IMR-90 (cell line): ENCODE data around the gene TRIP4. TPM values are rescaled to one million over a fixed set of nuclear protein-coding genes. Genes with fewer than 3 reads are reported as not detected.

Experiments used
- ATAC-seq: fragments of 200-7000 bp; cut with Tn5 transposase; 2 replicates; pipeline ENCODE4 v1.9.1; 2020; ENCODE audit warnings: low read depth, mild to moderate bottlenecking, moderate library complexity
- Bru-seq: library from RNA; stranded (reverse); fragments of 400-500 nt; gene quantifications from one replicate; lab custom pipeline; 2021; lab: Mats Ljungman, UMichigan
- BruChase-seq, 2 experiments: library from RNA; stranded (reverse); fragments of 400-500 nt; gene quantifications; one replicate each; lab custom pipeline; 2021; lab: Mats Ljungman, UMichigan
- BruUV-seq: library from RNA; stranded (reverse); fragments of 400-500 nt; replicated peaks from 2 replicates; lab custom pipeline; 2021; lab: Mats Ljungman, UMichigan
- CTCF ChIA-PET: fragments of 300-600 bp; formaldehyde crosslinking; extraction: SDS; loops from one replicate; lab custom pipeline; 2021; ENCODE audit warnings: antibody characterized with exemption; lab: Yijun Ruan, JAX
- POLR2A ChIA-PET: fragments of 300-600 bp; sonication (Branson Sonifier 250); formaldehyde crosslinking; loops from one replicate; lab custom pipeline; 2022; ENCODE audit warnings: antibody characterized with exemption; ENCODE audit not compliant: unreplicated experiment; lab: Charles Lee
- DNase-seq: peaks from one replicate; pipeline ENCODE4 v3.0.0; 2013
- H2AFZ ChIP-seq: replicated peaks from 2 replicates; pipeline ENCODE3; 2013; ENCODE audit warnings: low read length, mild to moderate bottlenecking; ENCODE audit not compliant: poor library complexity
- H2AK5ac ChIP-seq: 2 replicates; pipeline ENCODE4 v1.6.1; 2013; ENCODE audit warnings: low read depth, low read length, inconsistent platforms
- H2AK9ac ChIP-seq: replicated peaks from 2 replicates; pipeline ENCODE3; 2013; ENCODE audit warnings: mild to moderate bottlenecking, low read depth, low read length, moderate library complexity; ENCODE audit not compliant: poor library complexity
- H2BK120ac ChIP-seq: 2 replicates; pipeline ENCODE4 v1.6.1; 2013; ENCODE audit warnings: low read depth, low read length, inconsistent platforms
- H2BK15ac ChIP-seq: 3 replicates; pipeline ENCODE4 v1.6.1; 2013; ENCODE audit warnings: low read depth, low read length, inconsistent platforms
- H2BK20ac ChIP-seq: 2 replicates; pipeline ENCODE4 v1.6.1; 2013; ENCODE audit warnings: low read depth, mild to moderate bottlenecking, inconsistent platforms, low read length, moderate library complexity
- H2BK5ac ChIP-seq: 2 replicates; pipeline ENCODE4 v1.6.1; 2013; ENCODE audit warnings: mild to moderate bottlenecking, low read depth, low read length, inconsistent platforms; ENCODE audit not compliant: poor library complexity, severe bottlenecking
- H3K14ac ChIP-seq: replicated peaks from 2 replicates; pipeline ENCODE4 v1.6.1; 2013; ENCODE audit warnings: low read depth, low read length, inconsistent platforms
- H3K18ac ChIP-seq: 2 replicates; pipeline ENCODE4 v1.6.1; 2013; ENCODE audit warnings: low read depth, low read length, control low read depth
- H3K23ac ChIP-seq: 2 replicates; pipeline ENCODE4 v1.6.1; 2013; ENCODE audit warnings: low read depth, low read length, inconsistent platforms
- H3K27ac ChIP-seq: 2 replicates; pipeline ENCODE4 v1.5.1; 2013; ENCODE audit warnings: mild to moderate bottlenecking, control low read depth, low read length; ENCODE audit not compliant: insufficient read depth
- H3K27me3 ChIP-seq: 2 replicates; pipeline ENCODE4 v1.6.1; 2013; ENCODE audit warnings: low read length; ENCODE audit not compliant: control insufficient read depth, insufficient read depth
- H3K36me3 ChIP-seq: 2 replicates; pipeline ENCODE4 v1.6.1; 2013; ENCODE audit warnings: low read length, mixed read lengths; ENCODE audit not compliant: control insufficient read depth, insufficient read depth
- H3K4ac ChIP-seq: 2 replicates; pipeline ENCODE4 v1.6.1; 2013; ENCODE audit warnings: low read depth, low read length, inconsistent platforms
- H3K4me1 ChIP-seq: 2 replicates; pipeline ENCODE4 v1.6.1; 2013; ENCODE audit warnings: low read length, mixed read lengths; ENCODE audit not compliant: control insufficient read depth, insufficient read depth
- H3K4me2 ChIP-seq: 2 replicates; pipeline ENCODE4 v1.6.1; 2013; ENCODE audit warnings: low read depth, mild to moderate bottlenecking, control low read depth, low read length, moderate library complexity
- H3K4me3 ChIP-seq: 2 replicates; pipeline ENCODE4 v1.5.1; 2013; ENCODE audit warnings: low read depth, mild to moderate bottlenecking, control low read depth, low read length, moderate library complexity; ENCODE audit not compliant: insufficient read depth
- H3K56ac ChIP-seq: 2 replicates; pipeline ENCODE4 v1.6.1; 2013; ENCODE audit warnings: low read length, inconsistent platforms; ENCODE audit not compliant: insufficient read depth; ENCODE audit errors: extremely low read depth
- H3K79me1 ChIP-seq, 2 experiments: 2 replicates each; pipeline ENCODE4 v1.6.1; 2013; ENCODE audit warnings: low read length in 2 of 2, inconsistent platforms in 1 of 2, low read depth in 1 of 2
- H3K9ac ChIP-seq: 2 replicates; pipeline ENCODE4 v1.6.1; 2013; ENCODE audit warnings: low read depth, low read length, control low read depth
- H3K9me1 ChIP-seq: 2 replicates; pipeline ENCODE4 v1.6.1; 2013; ENCODE audit warnings: low read length, inconsistent platforms; ENCODE audit not compliant: insufficient read depth
- H3K9me3 ChIP-seq: 2 replicates; pipeline ENCODE4 v1.6.1; 2013; ENCODE audit warnings: low read length; ENCODE audit not compliant: control insufficient read depth, insufficient read depth
- H4K20me1 ChIP-seq: 2 replicates; pipeline ENCODE4 v1.6.1; 2013; ENCODE audit warnings: low read length, inconsistent platforms; ENCODE audit not compliant: insufficient read depth
- H4K5ac ChIP-seq: 2 replicates; pipeline ENCODE4 v1.6.1; 2013; ENCODE audit warnings: mild to moderate bottlenecking, low read depth, low read length, control low read depth
- H4K8ac ChIP-seq, 2 experiments: 2 replicates each; pipeline ENCODE4 v1.6.1; 2013; ENCODE audit warnings: low read depth in 2 of 2, low read length in 2 of 2, control low read depth in 1 of 2, inconsistent platforms in 1 of 2
- H4K91ac ChIP-seq: 2 replicates; pipeline ENCODE4 v1.6.1; 2013; ENCODE audit warnings: low read depth, low read length, inconsistent platforms; ENCODE audit not compliant: insufficient read depth
- BHLHE40 ChIP-seq: fragments of 150-350 bp; IDR thresholded peaks from 2 replicates; pipeline ENCODE4 v1.6.1; 2016; ENCODE audit warnings: mild to moderate bottlenecking, low read depth, low read length
- CEBPB ChIP-seq: IDR thresholded peaks from 2 replicates; pipeline ENCODE4 v1.6.1; 2012; ENCODE audit warnings: low read depth, low read length, improper control_type of control experiment
- CTCF ChIP-seq: conservative IDR thresholded peaks from 2 replicates; pipeline ENCODE4 v1.5.1; 2012; ENCODE audit warnings: mild to moderate bottlenecking, low read depth, low read length, improper control_type of control experiment
- FOS ChIP-seq: fragments of 150-350 bp; IDR thresholded peaks from 2 replicates; pipeline ENCODE4 v1.6.1; 2016; ENCODE audit warnings: low read depth, low read length
- MAZ ChIP-seq: IDR thresholded peaks from 2 replicates; pipeline ENCODE4 v1.6.1; 2012; ENCODE audit warnings: low read depth, mild to moderate bottlenecking, low read length, improper control_type of control experiment, moderate library complexity, borderline replicate concordance
- MXI1 ChIP-seq: IDR thresholded peaks from 2 replicates; pipeline ENCODE4 v1.6.1; 2012; ENCODE audit warnings: low read depth, mild to moderate bottlenecking, low read length, moderate library complexity, borderline replicate concordance
- POLR2A ChIP-seq: IDR thresholded peaks from 2 replicates; pipeline ENCODE4 v1.6.1; 2012; ENCODE audit warnings: mild to moderate bottlenecking, low read depth, low read length
- RAD21 ChIP-seq: IDR thresholded peaks from 2 replicates; pipeline ENCODE4 v1.6.1; 2012; ENCODE audit warnings: low read length, improper control_type of control experiment
- RCOR1 ChIP-seq: IDR thresholded peaks from 2 replicates; pipeline ENCODE4 v1.6.1; 2012; ENCODE audit warnings: mild to moderate bottlenecking, low read length, improper control_type of control experiment; ENCODE audit not compliant: insufficient replicate concordance
- SMC3 ChIP-seq: fragments of 150-350 bp; IDR thresholded peaks from 2 replicates; pipeline ENCODE4 v1.6.1; 2016; ENCODE audit warnings: low read depth, mild to moderate bottlenecking, antibody characterized with exemption, low read length, moderate library complexity
- USF2 ChIP-seq: fragments of 150-350 bp; IDR thresholded peaks from 2 replicates; pipeline ENCODE4 v1.6.1; 2017; ENCODE audit warnings: mild to moderate bottlenecking, antibody characterized with exemption, low read length, low read depth
- WGBS, 2 experiments: methylation state at CpG; one replicate each; pipeline versions ENCODE4 v1.1.5 to v1.1.7; 2013; ENCODE audit warnings: missing lambda C conversion rate in 2 of 2; ENCODE audit not compliant: insufficient read length in 1 of 2; ENCODE audit errors: extremely low coverage in 2 of 2; 5-methylcytosine and 5-hydroxymethylcytosine counted together
- dilution Hi-C: fragments of 300-500 bp; cut with HindIII; formaldehyde crosslinking; loops from one replicate; pipeline ENCODE4 v1.14.3; 2018; ENCODE audit warnings: low sequenced_read_pairs; ENCODE audit not compliant: unreplicated experiment
- in situ Hi-C: fragments of 300-500 bp; cut with MboI; formaldehyde crosslinking; loops from 3 replicates; pipeline ENCODE4 v1.14.3; 2019; ENCODE audit warnings: low sequenced_read_pairs, inconsistent platforms, mixed read lengths
- intact Hi-C: fragments of 100-400 bp; cut with micrococcal nuclease; formaldehyde crosslinking; loops from 2 replicates; pipeline ENCODE4 v1.10.0; 2022
- long read RNA-seq: library from polyadenylated mRNA; unstranded; transcript quantifications from one replicate; pipeline ENCODE4 v2.0.0, GENCODE V29; 2021; ENCODE audit not compliant: unreplicated experiment
- polyA plus RNA-seq, 3 experiments: library from polyadenylated mRNA; depleted of rRNA; stranded (reverse); fragments of >200 nt; gene quantifications; 2 replicates each; pipeline ENCODE4 v1.2.3, GENCODE V29; 2012; ENCODE audit warnings: low replicate concordance in 1 of 3
- total RNA-seq: library from RNA; depleted of rRNA; stranded (reverse); fragments of >200 nt; gene quantifications from 2 replicates; pipeline ENCODE4 v1.2.3, GENCODE V29; 2012; rRNA removed

TRIP4 gene
- total RNA-seq (13.1 and 13.9 TPM in 2 replicates), polyA plus RNA-seq (2012; rRNA removed) (15.6 and 19.4 TPM in 2 replicates), Bru-seq, nascent RNA (percentile 74 among the genes with signal in this experiment), BruChase-seq, experiment 1, labeled RNA remaining after a 6-hour chase (percentile 80 among the genes with signal in this experiment), BruChase-seq, experiment 2, labeled RNA remaining after a 2-hour chase (percentile 67 among the genes with signal in this experiment)
- 5.1 and 8.0 TPM in 2 replicates for polyA plus RNA-seq (2012; cell fraction: cytosol; rRNA removed)
- polyA plus RNA-seq (2012; cell fraction: nucleus; rRNA removed; ENCODE audit: low replicate concordance): 2.6 and 16.5 TPM in 2 replicates
- long read RNA-seq, transcript TRIP4-201 (13 exons, 2,045 nt): major isoform, 23 of 31 reads
- long read RNA-seq, partial matches to known transcripts: 2 of 31 reads
- long read RNA-seq, other reads (novel, unspliced or antisense): 6 of 31 reads

- H2AK9ac ChIP-seq: peak within 1 kb of the TSS; percentile 79
- POLR2A ChIA-PET: no interaction called here
- peak within 1 kb of the TSS; percentile 77 for H3K4me2 ChIP-seq
- H3K9ac ChIP-seq: peak within 1 kb of the TSS; percentile 84
- peak within 1 kb of the TSS; percentile 97 for H3K14ac ChIP-seq
- H3K27me3 ChIP-seq: no peaks in the 10 kb centered on the region
- peak within 1 kb of the TSS; percentile 71; the same call in 1 of the 2 replicates for H2AK5ac ChIP-seq
- H2BK15ac ChIP-seq: no peak within 1 kb of the TSS
- H3K9me3 ChIP-seq: no peaks in the 10 kb centered on the region
- H3K9me1 ChIP-seq: peaks cover 8% of the 10 kb centered on the region
- H3K23ac ChIP-seq: peak within 1 kb of the TSS; percentile 87
- in situ Hi-C loops (no loop called here), dilution Hi-C loops (no loop called here), intact Hi-C loops (loop anchor here (2.0 kb wide), 1 partner anchor 31 kb away; the partner anchor contains the start of gene CSNK1G1)
- peak within 1 kb of the TSS; percentile 98 for H2AFZ ChIP-seq
- peak; percentile 97 for DNase-seq
- peak within 1 kb of the TSS; percentile 70 to 99 for H4K8ac ChIP-seq
- H3K56ac ChIP-seq: peak within 1 kb of the TSS; percentile 86
- H3K36me3 ChIP-seq: no peaks in the 10 kb centered on the region
- CTCF ChIA-PET: interaction anchor here (0.5 kb wide), 1 partner anchor 381 kb away, joined by 3 read pairs; no protein-coding TSS in a partner anchor
- H3K79me1 ChIP-seq: peaks cover 11 to 30% of the 10 kb centered on the region in 2 experiments
- WGBS, 2 experiments: 1% methylated on average over 21 of the region's 35 CpGs; no CpG with 5 or more reads in 1 of the 2 experiments
- H2BK5ac ChIP-seq: peak within 1 kb of the TSS; percentile 69
- BruUV-seq: no TSS peak
- peak; percentile 59; the same call in 1 of the 2 replicates for TF ChIP-seq USF2
- peak; percentile 55; the same call in 1 of the 2 replicates for TF ChIP-seq MXI1
- TF ChIP-seq RCOR1: peak; percentile 73
- TF ChIP-seq RAD21: peak; percentile 39
- TF ChIP-seq MAZ: peak; percentile 86
- peak; percentile 73 for TF ChIP-seq POLR2A
- TF ChIP-seq CTCF: no peak
- peak; percentile 25 for TF ChIP-seq CEBPB
- no peak for TF ChIP-seq FOS
- no peak for TF ChIP-seq BHLHE40
- peak; percentile 34 for TF ChIP-seq SMC3
- H4K20me1 ChIP-seq: no peaks in the 10 kb centered on the region; the same call in 1 of the 2 replicates
- peak; percentile 100 for ATAC-seq
- H3K4me1 ChIP-seq: 0 out of 2 replicates have a peak, but pooled peaks cover 1% of the 10 kb centered on the region
- H2BK20ac ChIP-seq: no peak within 1 kb of the TSS
- peak within 1 kb of the TSS; percentile 67 for H3K27ac ChIP-seq
- H4K5ac ChIP-seq: peak within 1 kb of the TSS; percentile 91
- H3K4me3 ChIP-seq: peak within 1 kb of the TSS; percentile 77
- peak within 1 kb of the TSS; percentile 47; the same call in 1 of the 2 replicates for H3K18ac ChIP-seq
- H2BK120ac ChIP-seq: no peak within 1 kb of the TSS
- H3K4ac ChIP-seq: peak within 1 kb of the TSS; percentile 92
- peak within 1 kb of the TSS; percentile 83 for H4K91ac ChIP-seq
Observed at GRCh38 chr15:64387562-64388168, at the start of gene TRIP4. TSS of gene TRIP4 (plus strand) at chr15:64387836. CDS start at chr15:64387864, 28 bp downstream.
